GM21619 (cell line): Measurements from ENCODE around the gene CDH12.
A peak's percentile ranks its signal among the peaks of the same experiment; 100 is the strongest.
"Not testable (repeated sequence)": the region's sequence is repeated elsewhere in the genome, so short reads cannot be mapped to it uniquely, and the experiment has no call there.

Source experiments
- ATAC-seq: cut with Tn5 transposase; IDR thresholded peaks from one replicate; pipeline ENCODE4 v1.9.1; 2021; ENCODE audit not compliant: unreplicated experiment

CDH12 gene

DNA sequence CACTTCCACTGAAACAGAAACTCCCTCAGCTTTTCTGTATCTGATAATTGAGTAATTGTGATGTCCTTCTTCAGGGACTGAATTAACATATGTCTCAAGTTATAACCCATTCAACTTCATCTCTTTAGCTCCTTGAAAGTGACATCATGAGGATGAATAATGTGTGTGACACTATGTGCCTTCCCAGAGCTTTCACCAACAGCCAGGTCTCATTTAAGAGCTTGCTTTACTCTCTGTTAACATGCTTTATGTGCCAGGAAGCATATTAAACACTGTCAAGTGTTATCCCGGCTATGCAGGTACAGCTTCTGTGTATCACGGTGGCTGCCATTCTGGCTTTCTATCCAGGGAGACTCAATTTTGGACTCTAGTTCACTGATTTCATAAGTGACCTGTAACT, 799.9 kb downstream of the CDH12 start:
- no peak for ATAC-seq

- no peak for ATAC-seq
Measured at GRCh38 chr5:22051881-22052280, 801.3 kb downstream of the CDH12 start.

GRCh38 chr5:22050931-22051330, 802.2 kb downstream of the CDH12 start:
- no peak for ATAC-seq

- ATAC-seq, result no peak
Measured at GRCh38 chr5:22044229-22044628, 808.9 kb downstream of the CDH12 start.

DNA sequence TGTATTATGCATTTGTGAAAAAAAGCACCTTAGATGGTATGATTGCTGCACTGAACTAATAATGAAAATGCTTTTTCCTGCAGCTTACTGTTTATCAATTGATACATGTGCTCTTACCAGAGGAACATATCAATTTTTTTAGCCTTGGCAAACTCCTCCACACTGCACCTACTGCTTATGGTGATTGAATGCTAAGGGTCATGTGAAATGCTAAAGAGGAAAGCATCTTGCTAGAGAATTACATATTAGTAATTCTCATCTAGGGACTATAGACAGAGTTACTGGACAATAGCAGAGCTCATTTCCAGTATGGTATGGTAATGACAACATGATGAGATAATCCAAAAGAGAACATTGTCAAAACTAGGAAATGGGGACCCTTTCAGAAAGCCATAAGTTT, 817.1 kb downstream of the CDH12 start:
- ATAC-seq, result no peak

DNA sequence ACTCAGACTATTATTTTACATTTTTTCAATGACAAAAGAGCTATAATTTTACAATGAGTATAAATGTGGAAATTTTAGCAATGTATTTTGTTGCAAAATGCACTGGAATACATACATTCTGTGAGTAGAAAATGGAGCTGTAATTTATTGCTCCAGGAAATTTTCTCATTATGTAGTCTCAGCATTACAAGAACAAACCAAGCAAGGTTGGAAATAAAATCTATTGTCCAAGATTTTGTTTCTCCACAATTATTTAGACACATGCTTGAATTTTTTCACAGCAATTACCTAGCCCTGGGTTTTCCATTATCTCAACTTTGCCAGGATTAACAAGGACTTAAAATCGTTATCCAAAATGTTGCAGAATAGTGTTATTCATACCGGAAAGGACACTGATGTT, 820.1 kb downstream of the CDH12 start:
- no peak for ATAC-seq

- no peak for ATAC-seq
Measured at GRCh38 chr5:22023784-22024183, 829.4 kb downstream of the CDH12 start.

- not testable (repeated sequence) for ATAC-seq
Measured at GRCh38 chr5:22012893-22013292, 840.3 kb downstream of the CDH12 start.

DNA sequence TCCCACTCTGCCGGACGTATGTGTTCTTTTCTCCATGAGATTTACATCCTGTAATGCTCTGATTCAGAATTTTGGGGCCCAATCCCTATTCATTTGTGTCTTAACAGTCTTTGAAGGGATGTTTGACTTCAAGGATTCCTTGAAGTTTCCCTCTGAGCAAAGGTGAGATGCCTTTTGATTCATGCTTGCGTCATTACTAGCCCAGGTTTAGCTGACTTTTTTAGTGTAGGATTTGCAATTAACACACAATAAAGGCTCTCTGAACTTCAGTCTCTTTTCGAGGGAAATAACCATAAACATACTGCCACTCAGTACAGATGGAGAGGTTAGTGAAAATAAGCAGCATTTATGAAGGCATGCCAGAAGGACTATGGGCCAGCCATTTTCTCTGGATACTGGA, 842.3 kb downstream of the CDH12 start:
- ATAC-seq, result not testable (repeated sequence)

DNA sequence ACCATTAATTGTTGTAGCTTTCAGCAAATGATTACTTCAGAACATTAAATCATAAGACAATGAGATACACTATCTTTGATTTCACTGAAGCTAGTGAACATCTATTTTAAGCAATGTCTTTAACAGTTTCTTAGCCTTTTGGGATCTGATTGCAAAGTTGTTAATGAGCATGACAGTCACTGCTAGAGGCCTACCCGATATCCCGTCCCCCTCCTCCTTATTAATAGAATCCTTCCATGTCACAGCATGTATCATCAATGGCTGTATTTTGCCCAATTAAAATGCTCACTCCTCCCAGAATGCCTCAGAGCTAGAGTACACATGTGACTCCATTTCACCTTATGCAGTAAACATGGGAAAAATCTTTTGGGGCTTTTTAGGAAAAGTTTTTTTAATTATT, 852.0 kb downstream of the CDH12 start:
- not testable (repeated sequence) for ATAC-seq

- not testable (repeated sequence) for ATAC-seq
Measured at GRCh38 chr5:21985799-21986198, 867.3 kb downstream of the CDH12 start.

- not testable (repeated sequence) for ATAC-seq
Measured at GRCh38 chr5:21951571-21951970, 901.6 kb downstream of the CDH12 start.

DNA sequence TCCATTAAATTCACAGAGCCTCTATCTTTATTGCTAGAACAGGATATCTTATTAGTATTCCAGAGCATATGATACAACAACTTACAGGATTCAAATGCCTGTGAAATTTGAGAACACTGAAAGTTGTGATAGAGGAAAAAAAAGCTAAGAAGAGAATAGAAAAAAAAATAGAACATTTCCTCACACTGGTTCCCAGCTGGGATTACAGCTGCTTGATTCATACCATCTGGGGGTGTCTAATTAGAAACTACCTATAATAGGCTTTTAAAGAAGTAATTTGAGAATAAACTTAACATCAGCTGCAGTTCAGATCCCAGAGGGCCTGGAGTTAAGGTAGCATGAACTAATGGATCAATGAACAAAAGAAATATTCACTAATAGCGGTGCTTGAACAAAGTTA, 922.0 kb downstream of the CDH12 start:
- no peak for ATAC-seq

- peak; percentile 97 for ATAC-seq
Measured at GRCh38 chr5:21919414-21920022, 933.6 kb downstream of the CDH12 start.

DNA sequence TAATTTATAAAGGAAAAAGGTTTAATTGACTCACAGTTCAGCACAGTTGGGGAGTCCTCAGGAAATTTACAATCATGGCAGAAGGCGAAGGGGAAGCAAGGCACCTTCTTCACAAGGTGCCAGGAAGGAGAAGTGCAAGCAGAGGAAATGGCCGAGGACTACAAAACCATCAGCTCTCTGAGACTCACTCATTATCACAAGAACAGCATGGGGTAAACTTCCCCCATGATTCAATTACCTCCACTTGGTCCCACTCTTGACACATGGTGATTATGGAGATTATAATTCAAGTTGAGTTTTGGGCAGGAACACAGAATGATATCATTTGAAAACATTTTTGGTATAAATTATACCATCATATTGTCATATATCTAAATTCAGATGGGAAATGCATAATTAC, 934.7 kb downstream of the CDH12 start:
- no peak for ATAC-seq

DNA sequence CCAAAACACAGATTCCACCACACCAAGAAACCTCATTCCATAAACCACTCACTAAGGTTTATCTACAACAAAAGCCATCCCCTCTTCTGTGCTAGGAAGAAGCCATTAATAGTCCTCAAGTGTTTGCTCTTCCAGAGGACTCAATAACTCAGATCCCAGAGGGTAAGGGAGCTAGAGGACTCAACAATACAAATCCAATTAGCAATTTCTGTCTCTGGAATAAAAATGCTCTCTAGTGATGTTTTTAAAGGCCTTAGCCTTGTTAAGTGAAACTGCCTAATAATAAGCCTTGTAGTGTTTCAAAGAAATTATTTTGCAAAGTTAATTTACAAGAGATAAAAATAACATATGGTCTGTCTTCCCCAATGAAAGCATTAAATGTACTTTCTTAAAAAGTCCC, 942.4 kb downstream of the CDH12 start:
- no peak for ATAC-seq

DNA sequence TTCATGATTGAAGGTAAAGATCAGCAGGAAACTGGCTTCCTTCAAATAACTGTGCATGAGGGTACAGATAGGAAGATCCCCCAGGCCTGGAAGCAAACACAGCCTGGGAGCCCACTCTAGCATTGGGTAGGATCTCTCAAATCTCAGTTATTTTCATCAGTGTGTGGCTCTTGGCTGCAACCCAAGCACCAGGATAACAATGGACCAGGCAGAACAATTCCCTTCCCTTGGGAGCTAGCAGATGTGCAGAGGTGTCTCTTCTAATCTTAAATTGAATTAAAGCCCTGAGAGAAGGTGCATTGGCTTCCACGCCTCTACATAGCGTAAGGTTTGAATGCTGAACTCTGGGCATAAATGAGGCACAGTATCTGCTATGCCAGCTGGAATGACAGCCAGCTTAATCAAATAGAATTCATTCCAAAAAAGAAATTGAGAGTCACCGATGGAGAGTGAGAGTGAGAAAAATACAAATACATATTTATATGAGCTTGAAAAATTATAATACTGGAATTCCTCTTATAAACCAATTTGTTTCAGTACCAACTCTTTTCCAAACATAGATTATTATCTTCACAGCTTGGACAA, 957.3 kb downstream of the CDH12 start:
- ATAC-seq, result no peak

DNA sequence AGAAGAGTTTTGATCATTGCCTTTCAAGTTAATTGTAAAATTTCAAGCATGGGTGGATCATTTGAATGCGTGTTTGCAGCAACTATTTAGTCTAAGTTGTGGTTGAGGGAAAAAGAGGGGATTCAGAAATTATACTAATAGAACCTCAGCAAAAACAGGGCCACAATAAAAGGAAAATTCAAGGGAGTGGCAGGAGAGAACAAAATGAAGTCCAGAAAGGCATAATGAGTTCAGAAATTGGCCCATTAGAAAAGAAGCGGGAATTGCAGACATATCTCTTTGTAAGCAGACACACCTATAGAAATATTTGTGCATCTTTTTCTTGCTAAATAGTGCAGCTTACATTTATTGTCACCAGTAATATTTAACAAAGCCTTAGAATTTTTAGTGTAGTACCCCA, 960.0 kb downstream of the CDH12 start:
- no peak for ATAC-seq

- ATAC-seq, result no peak
Measured at GRCh38 chr5:21889581-21889980, 963.6 kb downstream of the CDH12 start.

- ATAC-seq, result no peak
Measured at GRCh38 chr5:21882074-21882745, 970.9 kb downstream of the CDH12 start.

DNA sequence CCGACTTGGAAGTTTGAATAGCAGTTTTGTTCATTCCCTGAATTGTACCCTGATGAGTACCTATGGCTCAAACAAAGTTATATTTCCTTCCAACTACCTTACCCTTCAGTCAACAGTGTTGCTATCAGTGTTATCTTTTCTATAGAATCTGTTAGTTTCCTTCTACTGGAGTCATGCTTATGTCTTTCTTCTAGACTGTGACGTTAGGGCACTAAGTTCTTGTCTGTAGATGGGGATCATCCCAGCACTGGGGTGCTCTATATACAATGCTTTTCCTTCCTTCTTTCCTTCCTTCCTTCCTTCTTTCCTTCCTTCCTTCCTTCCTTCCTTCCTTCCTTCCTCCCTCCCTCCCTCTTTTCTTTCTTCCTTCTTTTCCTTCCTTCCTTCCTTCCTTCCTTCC, 973.0 kb downstream of the CDH12 start:
- no peak for ATAC-seq

- ATAC-seq, result no peak
Measured at GRCh38 chr5:21862986-21863385, 990.2 kb downstream of the CDH12 start.

DNA sequence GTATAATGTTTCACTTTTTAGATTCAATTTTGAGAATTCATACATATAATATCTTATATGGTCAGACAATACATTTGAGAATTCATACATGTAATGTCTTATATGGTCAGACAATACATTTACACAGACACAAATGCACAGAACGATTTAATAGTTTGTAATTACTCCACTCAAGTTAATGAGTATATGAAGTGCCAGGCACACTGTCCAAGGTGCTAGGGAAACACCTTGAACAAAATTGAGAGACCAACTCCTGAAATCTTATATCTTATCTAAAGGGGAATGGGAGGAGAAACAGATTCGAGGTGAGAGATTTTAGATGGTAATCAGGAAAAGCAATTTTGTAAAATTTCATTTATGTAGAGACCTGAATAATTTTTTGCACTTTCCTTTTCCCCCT, 994.7 kb downstream of the CDH12 start:
- ATAC-seq, result no peak
